ENCODE measurements around the gene SATB1. TPM values are rescaled to one million over a fixed set of nuclear protein-coding genes. Genes with fewer than 3 reads are reported as not detected.
A peak's percentile ranks its signal among the peaks of the same experiment; 100 is the strongest.

The SATB1 gene
- total RNA-seq, 6 experiments from 2014 or later: 9.3 to 14.9 (median 12.0) TPM

DNA sequence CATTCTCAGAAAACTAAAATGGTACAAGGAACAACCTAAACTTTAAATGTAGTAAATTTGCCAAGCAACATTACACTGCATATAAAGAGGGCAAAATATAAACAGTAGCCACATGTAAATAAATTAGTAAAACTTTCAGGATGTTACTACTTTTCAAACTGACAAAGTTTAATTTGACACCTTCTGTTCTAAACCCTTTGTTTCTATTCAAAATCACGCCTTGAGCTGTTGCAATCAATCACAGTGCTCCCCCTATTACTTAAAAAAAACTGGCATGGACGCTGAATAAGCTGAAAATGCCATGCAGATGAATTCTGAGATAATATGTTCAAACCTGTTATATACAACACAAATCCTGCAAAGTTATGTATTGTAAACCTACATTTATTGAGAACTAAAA, 69.3 kb downstream of the SATB1 start:
- no peak for DNase-seq
- Histone ChIP-seq H3K27me3 (no peaks in the 10 kb centered on the region), H3K4me1 (peaks cover 0 to 3% (median 0%) of the 10 kb centered on the region in 4 donors), H3K4me3 (no peak overlapping the region), H3K27ac (no peak overlapping the region), H3K9me3 (no peaks in the 10 kb centered on the region), H3K36me3 (peaks cover 0 to 1% (median 0%) of the 10 kb centered on the region in 4 donors)
- WGBS (ENCODE audit: insufficient coverage, low coverage, low lambda C conversion rate, missing lambda C conversion rate): 89% methylated on average over 2 of the region's 2 CpGs
- intact Hi-C loops (cut with DNase I): no loop called here
- no peak for ATAC-seq
- TF ChIP-seq, protein P1, sequence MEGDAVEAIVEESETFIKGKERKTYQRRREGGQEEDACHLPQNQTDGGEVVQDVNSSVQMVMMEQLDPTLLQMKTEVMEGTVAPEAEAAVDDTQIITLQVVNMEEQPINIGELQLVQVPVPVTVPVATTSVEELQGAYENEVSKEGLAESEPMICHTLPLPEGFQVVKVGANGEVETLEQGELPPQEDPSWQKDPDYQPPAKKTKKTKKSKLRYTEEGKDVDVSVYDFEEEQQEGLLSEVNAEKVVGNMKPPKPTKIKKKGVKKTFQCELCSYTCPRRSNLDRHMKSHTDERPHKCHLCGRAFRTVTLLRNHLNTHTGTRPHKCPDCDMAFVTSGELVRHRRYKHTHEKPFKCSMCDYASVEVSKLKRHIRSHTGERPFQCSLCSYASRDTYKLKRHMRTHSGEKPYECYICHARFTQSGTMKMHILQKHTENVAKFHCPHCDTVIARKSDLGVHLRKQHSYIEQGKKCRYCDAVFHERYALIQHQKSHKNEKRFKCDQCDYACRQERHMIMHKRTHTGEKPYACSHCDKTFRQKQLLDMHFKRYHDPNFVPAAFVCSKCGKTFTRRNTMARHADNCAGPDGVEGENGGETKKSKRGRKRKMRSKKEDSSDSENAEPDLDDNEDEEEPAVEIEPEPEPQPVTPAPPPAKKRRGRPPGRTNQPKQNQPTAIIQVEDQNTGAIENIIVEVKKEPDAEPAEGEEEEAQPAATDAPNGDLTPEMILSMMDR (IDR thresholded peaks at IDR 0.05): no peak
- TF ChIP-seq POLR2A (IDR thresholded peaks at IDR 0.05): no peak

DNA sequence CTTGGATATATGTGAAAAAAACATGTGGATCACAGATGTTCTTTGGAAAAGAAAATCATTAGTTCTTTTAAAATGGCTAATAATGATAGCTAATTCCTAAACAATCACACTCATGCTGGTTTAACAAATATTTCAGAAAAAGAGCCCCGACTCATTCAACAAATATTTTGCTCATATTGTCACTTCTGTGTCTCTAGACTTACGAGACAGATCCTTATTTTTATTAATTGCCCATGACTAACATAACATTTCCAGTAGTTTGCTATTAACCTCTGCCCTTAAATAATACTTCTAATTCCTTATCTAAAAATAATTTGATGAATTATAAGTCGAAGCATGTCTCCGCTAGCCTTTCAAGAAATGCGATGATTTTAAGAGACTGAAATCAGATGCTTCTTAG, 70.4 kb downstream of the SATB1 start:
- intact Hi-C loops (cut with DNase I): no loop called here
- peaks cover 0 to 6% (median 1%) of the 10 kb centered on the region in 4 donors for H3K36me3 ChIP-seq
- 93% methylated on average over 5 of the region's 5 CpGs for WGBS (ENCODE audit: insufficient coverage, low coverage, low lambda C conversion rate, missing lambda C conversion rate)
- H3K27me3 ChIP-seq: no peaks in the 10 kb centered on the region
- peaks cover 0 to 3% (median 0%) of the 10 kb centered on the region in 4 donors for H3K4me1 ChIP-seq
- TF ChIP-seq, protein P1 (IDR thresholded peaks at IDR 0.05): no peak
- TF ChIP-seq POLR2A (IDR thresholded peaks at IDR 0.05): no peak
- no peak for ATAC-seq
- H3K27ac ChIP-seq: no peak overlapping the region
- H3K4me3 ChIP-seq: no peak overlapping the region
- H3K9me3 ChIP-seq: no peaks in the 10 kb centered on the region
- DNase-seq: no peak

DNA sequence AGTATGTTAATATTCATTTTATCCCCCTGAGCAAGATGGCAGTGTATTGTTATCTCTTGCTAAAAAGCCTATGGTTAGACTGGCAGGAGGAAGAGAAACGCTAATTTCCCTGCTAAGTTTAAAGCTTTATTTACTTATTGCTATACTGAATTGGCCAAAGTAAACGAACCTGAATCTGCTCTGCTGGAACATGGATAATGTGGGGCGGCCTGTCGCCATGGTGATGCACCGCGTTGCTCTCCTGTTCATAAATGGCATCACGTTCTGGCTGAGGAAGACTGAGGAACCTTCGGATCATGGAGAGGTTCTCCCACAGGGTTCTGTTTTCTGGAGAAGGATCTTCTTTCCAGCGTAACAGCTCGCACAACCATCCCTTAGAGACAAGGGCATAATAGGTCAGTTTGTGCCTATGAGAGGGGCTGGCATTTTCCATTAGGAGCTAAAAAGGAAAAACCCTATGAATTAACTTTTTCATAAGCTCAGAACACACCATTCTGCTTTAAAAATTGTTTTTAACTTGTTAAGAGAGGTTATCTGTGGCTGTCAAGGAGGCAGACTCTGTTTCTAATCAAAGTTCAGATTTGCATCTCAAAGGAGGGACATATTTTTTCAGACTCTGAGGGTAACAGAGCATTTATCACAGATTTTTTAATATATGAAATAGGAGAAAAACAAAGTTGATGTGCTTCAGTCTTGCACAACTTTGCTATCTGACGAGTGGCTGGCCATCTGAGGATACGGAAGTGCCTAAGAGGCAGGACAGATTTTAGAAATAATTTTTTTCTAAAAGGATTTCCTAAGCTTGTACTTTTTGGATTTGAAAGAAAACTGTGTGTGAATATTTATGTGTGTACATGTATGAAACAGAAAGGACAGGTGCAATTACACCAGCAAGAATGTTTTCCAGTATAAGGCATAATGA, 73.1 kb downstream of the SATB1 start:
- DNase-seq: peak; percentile 64 to 77 (median 65)
- TF ChIP-seq, protein P1 (IDR thresholded peaks at IDR 0.05): no peak
- TF ChIP-seq POLR2A (IDR thresholded peaks at IDR 0.05): no peak
- intact Hi-C loops (cut with DNase I): no loop called here
- H3K27ac ChIP-seq: no peak overlapping the region
- 71% methylated on average over 9 of the region's 12 CpGs for WGBS (ENCODE audit: insufficient coverage, low coverage, low lambda C conversion rate, missing lambda C conversion rate)
- H3K4me1 ChIP-seq: peaks cover 0 to 3% (median 0%) of the 10 kb centered on the region in 4 donors
- H3K9me3 ChIP-seq: no peaks in the 10 kb centered on the region
- H3K4me3 ChIP-seq: no peak overlapping the region
- H3K36me3 ChIP-seq: peaks cover 0 to 13% (median 3%) of the 10 kb centered on the region in 4 donors
- H3K27me3 ChIP-seq: no peaks in the 10 kb centered on the region
- peak; percentile 65 to 95 (median 92) for ATAC-seq

DNA sequence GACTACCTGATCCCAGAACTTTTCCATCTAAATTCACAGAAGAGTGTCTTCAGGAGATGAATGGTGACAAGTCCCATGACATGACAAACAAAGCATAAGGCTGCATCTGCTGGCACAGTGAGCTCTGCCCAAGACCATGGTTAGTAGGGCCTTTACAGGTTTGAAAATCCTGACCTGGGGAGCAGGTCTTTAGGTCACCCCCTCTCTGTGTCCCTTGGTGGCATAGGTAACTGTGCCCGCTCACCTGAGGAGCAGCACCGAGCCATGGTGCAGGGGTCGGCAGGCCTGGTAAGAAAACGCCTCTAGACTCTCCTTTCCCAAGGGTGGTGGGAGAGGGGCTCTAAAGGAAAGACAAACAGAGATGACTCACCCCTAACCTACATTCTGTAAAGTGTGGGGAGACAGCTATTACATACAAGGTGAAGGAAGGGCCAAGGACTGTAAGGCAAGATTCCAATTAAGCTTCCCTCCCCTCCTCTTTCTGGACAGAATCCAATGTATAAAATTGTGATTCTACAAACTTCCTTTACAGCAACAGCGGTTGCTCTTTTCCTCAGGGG, 74.0 kb downstream of the SATB1 start:
- H3K4me1 ChIP-seq: peaks cover 0 to 3% (median 0%) of the 10 kb centered on the region in 4 donors
- WGBS (ENCODE audit: insufficient coverage, low coverage, low lambda C conversion rate, missing lambda C conversion rate): 62% methylated on average over 3 of the region's 5 CpGs
- no peak overlapping the region for H3K27ac ChIP-seq
- no peaks in the 10 kb centered on the region for H3K9me3 ChIP-seq
- no peak for ATAC-seq
- TF ChIP-seq POLR2A (IDR thresholded peaks at IDR 0.05): no peak
- TF ChIP-seq, protein P1 (IDR thresholded peaks at IDR 0.05): no peak
- no peak overlapping the region for H3K4me3 ChIP-seq
- H3K27me3 ChIP-seq: no peaks in the 10 kb centered on the region
- DNase-seq: no peak
- intact Hi-C loops (cut with DNase I): no loop called here
- peaks cover 0 to 13% (median 3%) of the 10 kb centered on the region in 4 donors for H3K36me3 ChIP-seq

Measured in right lobe of liver (tissue), 6 donors.